Measurements from ENCODE around the gene PKHD1.

PKHD1 gene

GRCh38 chr6:51675922-51676275 lies 411.5 kb downstream of the PKHD1 start:
- no peak for TF ChIP-seq CTCF (IDR thresholded peaks at IDR 0.05; ENCODE audit: low read depth, low read length, missing control alignments)
- H3K4me3 ChIP-seq (ENCODE audit: low read depth, low read length) = no peak overlapping the region
- in situ Hi-C loops (cut with HindIII; ENCODE audit: low sequenced_read_pairs) = no loop called here
- no peak for DNase-seq (ENCODE audit: low read depth)

- no peak for TF ChIP-seq CTCF (IDR thresholded peaks at IDR 0.05; ENCODE audit: low read depth, low read length, missing control alignments)
- no peak for DNase-seq (ENCODE audit: low read depth)
- no peak overlapping the region for H3K4me3 ChIP-seq (ENCODE audit: low read depth, low read length)
- in situ Hi-C loops (cut with HindIII; ENCODE audit: low sequenced_read_pairs) = no loop called here
Measured at GRCh38 chr6:51675020-51675921, 412.1 kb downstream of the PKHD1 start.

GRCh38 chr6:51663525-51663924 lies 423.9 kb downstream of the PKHD1 start:
- in situ Hi-C loops (cut with HindIII; ENCODE audit: low sequenced_read_pairs) = no loop called here
- no peak overlapping the region for H3K4me3 ChIP-seq (ENCODE audit: low read depth, low read length)
- no peak for TF ChIP-seq CTCF (IDR thresholded peaks at IDR 0.05; ENCODE audit: low read depth, low read length, missing control alignments)
- no peak for DNase-seq (ENCODE audit: low read depth)

GRCh38 chr6:51660767-51661166 lies 426.6 kb downstream of the PKHD1 start:
- in situ Hi-C loops (cut with HindIII; ENCODE audit: low sequenced_read_pairs) = no loop called here
- DNase-seq (ENCODE audit: low read depth) = no peak
- TF ChIP-seq CTCF (IDR thresholded peaks at IDR 0.05; ENCODE audit: low read depth, low read length, missing control alignments) = no peak
- no peak overlapping the region for H3K4me3 ChIP-seq (ENCODE audit: low read depth, low read length)

GRCh38 chr6:51657491-51657890 lies 429.9 kb downstream of the PKHD1 start:
- in situ Hi-C loops (cut with HindIII; ENCODE audit: low sequenced_read_pairs) = no loop called here
- DNase-seq (ENCODE audit: low read depth) = no peak
- TF ChIP-seq CTCF (IDR thresholded peaks at IDR 0.05; ENCODE audit: low read depth, low read length, missing control alignments) = no peak
- H3K4me3 ChIP-seq (ENCODE audit: low read depth, low read length) = no peak overlapping the region

- in situ Hi-C loops (cut with HindIII; ENCODE audit: low sequenced_read_pairs) = no loop called here
- H3K4me3 ChIP-seq (ENCODE audit: low read depth, low read length) = no peak overlapping the region
- no peak for TF ChIP-seq CTCF (IDR thresholded peaks at IDR 0.05; ENCODE audit: low read depth, low read length, missing control alignments)
- DNase-seq (ENCODE audit: low read depth) = no peak
Measured at GRCh38 chr6:51655517-51655916, 431.9 kb downstream of the PKHD1 start.

Measured in astrocyte of the cerebellum (primary cell).